Neural progenitor cell (in vitro differentiated cells): ENCODE measurements around the gene BCL7C. TPM values are rescaled to one million over a fixed set of nuclear protein-coding genes. Genes with fewer than 3 reads are reported as not detected.

Experiments used
- DNase-seq: peaks from one replicate; pipeline ENCODE4 v3.0.0-alpha.2; 2016; ENCODE audit warnings: low spot score
- H2AFZ ChIP-seq: fragments of 200-600 bp; sonication (generic); replicated peaks from 2 replicates; pipeline ENCODE4 v1.6.1; 2016; ENCODE audit warnings: antibody characterized with exemption
- H3F3A ChIP-seq: fragments of 200-600 bp; sonication (generic); 2 replicates; pipeline ENCODE4 v1.6.1; 2016; ENCODE audit warnings: antibody characterized with exemption, low read depth
- H3K27ac ChIP-seq: fragments of 200-600 bp; sonication (generic); 2 replicates; pipeline ENCODE4 v1.5.1; 2016; ENCODE audit warnings: mild to moderate bottlenecking
- H3K27me3 ChIP-seq: fragments of 200-600 bp; sonication (generic); 2 replicates; pipeline ENCODE4 v1.6.1; 2016; ENCODE audit warnings: mild to moderate bottlenecking, moderate library complexity
- H3K36me3 ChIP-seq: fragments of 200-600 bp; sonication (generic); 2 replicates; pipeline ENCODE4 v1.5.1; 2016
- H3K4me1 ChIP-seq: fragments of 200-600 bp; sonication (generic); 2 replicates; pipeline ENCODE4 v1.6.1; 2016; ENCODE audit warnings: mixed run types
- H3K4me2 ChIP-seq: fragments of 200-600 bp; sonication (generic); 2 replicates; pipeline ENCODE4 v1.6.1; 2016
- H3K4me3 ChIP-seq: fragments of 200-600 bp; sonication (generic); 2 replicates; pipeline ENCODE4 v1.5.1; 2016
- H3K79me2 ChIP-seq: fragments of 200-600 bp; sonication (generic); 2 replicates; pipeline ENCODE4 v1.6.1; 2016; ENCODE audit warnings: low read depth
- H3K9ac ChIP-seq: fragments of 200-600 bp; sonication (generic); 2 replicates; pipeline ENCODE4 v1.6.1; 2016
- H3K9me3 ChIP-seq: fragments of 200-600 bp; sonication (generic); 2 replicates; pipeline ENCODE4 v1.5.1; 2016; ENCODE audit warnings: low read depth
- H4K20me1 ChIP-seq: fragments of 200-600 bp; sonication (generic); 2 replicates; pipeline ENCODE4 v1.6.1; 2016; ENCODE audit warnings: low read depth
- H3K27ac Mint-ChIP-seq: 3 replicates; pipeline ENCODE4 v1.8.0; 2021; ENCODE audit warnings: mixed read lengths
- H3K27me3 Mint-ChIP-seq: 2 replicates; pipeline ENCODE4 v1.8.0; 2022; ENCODE audit warnings: low read depth, mild to moderate bottlenecking, inconsistent platforms, moderate library complexity, mixed read lengths; ENCODE audit not compliant: insufficient read depth
- H3K36me3 Mint-ChIP-seq: 3 replicates; pipeline ENCODE4 v1.8.0; 2021; ENCODE audit warnings: mixed read lengths
- H3K4me1 Mint-ChIP-seq: 3 replicates; pipeline ENCODE4 v1.8.0; 2021; ENCODE audit warnings: mixed read lengths
- H3K4me3 Mint-ChIP-seq: 3 replicates; pipeline ENCODE4 v1.8.0; 2021; ENCODE audit warnings: mild to moderate bottlenecking, moderate library complexity, mixed read lengths
- H3K9me3 Mint-ChIP-seq: 3 replicates; pipeline ENCODE4 v1.8.0; 2020; ENCODE audit warnings: mixed read lengths
- EZH2 ChIP-seq: fragments of 200-600 bp; sonication (generic); IDR thresholded peaks from 2 replicates; pipeline ENCODE4 v1.6.1; 2017; ENCODE audit warnings: antibody characterized with exemption, mild to moderate bottlenecking, moderate library complexity
- EZH2phosphoT487 ChIP-seq: fragments of 200-600 bp; sonication (generic); IDR thresholded peaks from 2 replicates; pipeline ENCODE4 v1.6.1; 2017; ENCODE audit warnings: antibody characterized with exemption
- total RNA-seq: library from RNA; depleted of rRNA; stranded (reverse); fragments of >200 nt; gene quantifications from 2 replicates; pipeline ENCODE4 v1.2.3, GENCODE V29; 2015; ENCODE audit warnings: low replicate concordance
- TF ChIP-seq, protein P1 (sequence below): fragments of 200-600 bp; sonication (generic); IDR thresholded peaks from 2 replicates; pipeline ENCODE4 v1.5.1; 2017; ENCODE audit warnings: antibody characterized with exemption, mild to moderate bottlenecking

BCL7C gene
- total RNA-seq, 1 donor from 2014 or later = 18.3 TPM

GRCh38 chr16:30901201-30902028 is 7.5 kb upstream of the BCL7C start:
- Mint-ChIP-seq H3K9me3 (no peaks in the 10 kb centered on the region), H3K27ac (no peak overlapping the region), H3K4me3 (peak overlapping the region; percentile 76), H3K36me3 (no peaks in the 10 kb centered on the region), H3K27me3 (peaks cover 10% of the 10 kb centered on the region), H3K4me1 (peaks cover 14% of the 10 kb centered on the region)
- Histone ChIP-seq H3K36me3 (no peaks in the 10 kb centered on the region), H4K20me1 (no peaks in the 10 kb centered on the region), H3K27ac (no peak overlapping the region), H2AFZ (peak overlapping the region; percentile 96), H3K27me3 (peaks cover 13% of the 10 kb centered on the region), H3K4me2 (peak overlapping the region; percentile 92), H3K9ac (no peak overlapping the region), H3K9me3 (no peaks in the 10 kb centered on the region), H3K4me1 (no peaks in the 10 kb centered on the region), H3K79me2 (no peaks in the 10 kb centered on the region), H3K4me3 (peak overlapping the region; percentile 58), H3F3A (peaks cover 39% of the 10 kb centered on the region)
- no peak for DNase-seq
- TF ChIP-seq EZH2 (no peak), EZH2phosphoT487 (no peak)
- TF ChIP-seq, protein P1, sequence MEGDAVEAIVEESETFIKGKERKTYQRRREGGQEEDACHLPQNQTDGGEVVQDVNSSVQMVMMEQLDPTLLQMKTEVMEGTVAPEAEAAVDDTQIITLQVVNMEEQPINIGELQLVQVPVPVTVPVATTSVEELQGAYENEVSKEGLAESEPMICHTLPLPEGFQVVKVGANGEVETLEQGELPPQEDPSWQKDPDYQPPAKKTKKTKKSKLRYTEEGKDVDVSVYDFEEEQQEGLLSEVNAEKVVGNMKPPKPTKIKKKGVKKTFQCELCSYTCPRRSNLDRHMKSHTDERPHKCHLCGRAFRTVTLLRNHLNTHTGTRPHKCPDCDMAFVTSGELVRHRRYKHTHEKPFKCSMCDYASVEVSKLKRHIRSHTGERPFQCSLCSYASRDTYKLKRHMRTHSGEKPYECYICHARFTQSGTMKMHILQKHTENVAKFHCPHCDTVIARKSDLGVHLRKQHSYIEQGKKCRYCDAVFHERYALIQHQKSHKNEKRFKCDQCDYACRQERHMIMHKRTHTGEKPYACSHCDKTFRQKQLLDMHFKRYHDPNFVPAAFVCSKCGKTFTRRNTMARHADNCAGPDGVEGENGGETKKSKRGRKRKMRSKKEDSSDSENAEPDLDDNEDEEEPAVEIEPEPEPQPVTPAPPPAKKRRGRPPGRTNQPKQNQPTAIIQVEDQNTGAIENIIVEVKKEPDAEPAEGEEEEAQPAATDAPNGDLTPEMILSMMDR = no peak

GRCh38 chr16:30900588-30900987 is 6.7 kb upstream of the BCL7C start:
- DNase-seq = no peak
- Histone ChIP-seq H4K20me1 (no peaks in the 10 kb centered on the region), H3K4me3 (no peak overlapping the region), H3K27ac (no peak overlapping the region), H2AFZ (no peak overlapping the region), H3F3A (peaks cover 47% of the 10 kb centered on the region), H3K4me2 (no peak overlapping the region), H3K27me3 (peaks cover 13% of the 10 kb centered on the region), H3K4me1 (peaks cover 8% of the 10 kb centered on the region), H3K36me3 (no peaks in the 10 kb centered on the region), H3K9me3 (no peaks in the 10 kb centered on the region), H3K9ac (no peak overlapping the region), H3K79me2 (no peaks in the 10 kb centered on the region)
- Mint-ChIP-seq H3K4me1 (peaks cover 19% of the 10 kb centered on the region), H3K27me3 (peaks cover 11% of the 10 kb centered on the region), H3K9me3 (no peaks in the 10 kb centered on the region), H3K4me3 (peak overlapping the region; percentile 15), H3K36me3 (no peaks in the 10 kb centered on the region), H3K27ac (no peak overlapping the region)
- TF ChIP-seq, protein P1 = no peak
- no peak for TF ChIP-seq EZH2

DNA sequence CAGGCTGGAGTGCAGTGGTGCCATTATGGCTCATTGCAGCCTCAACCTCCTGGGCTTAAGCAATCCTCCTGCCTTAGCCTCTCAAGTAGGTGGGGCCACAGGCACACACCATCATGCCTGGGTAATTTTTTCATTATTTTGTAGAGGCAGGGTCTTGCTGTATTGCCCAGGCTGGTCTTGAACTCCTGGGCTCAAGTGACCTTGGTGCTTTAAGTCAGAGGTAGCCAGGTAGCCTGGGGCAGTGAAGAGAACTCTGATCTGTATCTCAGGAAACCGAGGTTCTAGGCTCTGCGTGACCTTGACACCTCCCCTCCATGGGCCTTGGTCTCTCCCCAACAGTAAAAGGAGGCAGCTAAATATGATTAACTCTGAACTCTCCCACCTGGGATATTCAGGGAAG is 5.9 kb upstream of the BCL7C start:
- Histone ChIP-seq H4K20me1 (no peaks in the 10 kb centered on the region), H3K27ac (no peak overlapping the region), H3K79me2 (no peaks in the 10 kb centered on the region), H3F3A (peaks cover 55% of the 10 kb centered on the region), H3K27me3 (peaks cover 18% of the 10 kb centered on the region), H3K4me2 (no peak overlapping the region), H3K4me3 (no peak overlapping the region), H3K4me1 (peaks cover 9% of the 10 kb centered on the region), H2AFZ (no peak overlapping the region), H3K36me3 (no peaks in the 10 kb centered on the region), H3K9me3 (no peaks in the 10 kb centered on the region), H3K9ac (no peak overlapping the region)
- Mint-ChIP-seq H3K4me1 (peaks cover 26% of the 10 kb centered on the region), H3K9me3 (no peaks in the 10 kb centered on the region), H3K27me3 (peaks cover 16% of the 10 kb centered on the region), H3K36me3 (no peaks in the 10 kb centered on the region), H3K27ac (no peak overlapping the region), H3K4me3 (no peak overlapping the region)
- TF ChIP-seq EZH2 = no peak
- no peak for TF ChIP-seq EZH2phosphoT487
- TF ChIP-seq, protein P1 = no peak
- DNase-seq = no peak
